GM18873 (cell line): ENCODE data around the gene BRINP3.
"Not testable (repeated sequence)": the region's sequence is repeated elsewhere in the genome, so short reads cannot be mapped to it uniquely, and the experiment has no call there.

ENCODE experiments used
- ATAC-seq: cut with Tn5 transposase; IDR thresholded peaks from one replicate; pipeline ENCODE4 v1.9.1; 2021; ENCODE audit warnings: mild to moderate bottlenecking, moderate library complexity, moderate number of reproducible peaks; ENCODE audit not compliant: unreplicated experiment, low FRiP score

BRINP3 gene

DNA sequence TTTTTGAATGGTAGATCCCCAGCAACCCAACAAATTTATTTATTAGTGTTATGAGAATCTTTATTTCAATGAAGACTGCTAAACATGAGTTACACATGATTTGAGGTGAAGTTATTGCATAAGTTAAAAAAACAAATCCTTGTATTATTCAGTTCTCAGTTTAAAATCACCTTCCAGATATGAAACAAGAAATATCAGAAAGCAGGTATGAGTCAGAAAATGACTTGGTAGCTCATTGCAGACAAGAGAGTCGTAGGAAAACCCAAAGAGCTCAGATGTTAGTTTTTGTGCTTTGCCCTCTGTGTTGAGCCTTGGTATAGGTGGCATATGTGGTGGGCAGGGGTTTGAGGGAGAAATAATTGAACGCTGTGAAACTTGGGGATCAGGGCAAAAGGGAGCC, 339.4 kb downstream of the BRINP3 start:
- ATAC-seq, result no peak

DNA sequence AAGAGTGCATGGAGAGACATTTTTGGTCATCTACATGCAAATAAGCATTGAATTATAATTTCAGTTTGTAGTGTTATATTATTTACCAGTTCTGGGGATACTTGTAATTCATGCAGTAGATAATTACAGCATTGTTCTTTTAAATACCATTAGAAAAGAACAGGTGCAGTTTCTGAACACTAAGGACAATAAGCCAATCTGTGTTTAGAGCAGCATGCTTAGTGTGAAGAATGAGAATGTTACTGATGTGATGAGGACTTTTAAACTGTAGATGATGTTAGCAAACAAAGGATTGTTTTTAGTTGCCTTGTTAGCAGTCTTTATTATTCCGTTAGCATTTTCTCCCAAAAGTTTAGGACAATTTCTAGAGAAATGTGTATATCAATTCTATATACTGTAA, 348.3 kb downstream of the BRINP3 start:
- no peak for ATAC-seq

DNA sequence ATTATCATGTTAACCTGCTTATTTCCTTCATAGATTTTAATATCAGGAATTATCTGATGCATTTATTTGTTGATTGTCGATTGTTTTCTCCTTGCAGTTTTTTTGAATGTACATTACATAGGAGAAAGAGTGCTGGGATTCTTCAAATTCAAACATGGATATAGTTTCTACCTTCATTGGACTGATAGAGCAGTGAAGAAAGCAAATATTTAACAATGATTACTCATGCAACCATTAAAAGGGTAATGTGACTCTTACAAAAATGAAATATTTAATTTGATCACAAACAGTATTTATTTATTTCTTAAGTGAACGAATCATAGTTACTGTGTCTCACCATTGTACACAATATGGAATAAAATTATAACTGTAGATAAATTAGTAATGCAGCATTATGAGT, 350.9 kb downstream of the BRINP3 start:
- ATAC-seq, result no peak

DNA sequence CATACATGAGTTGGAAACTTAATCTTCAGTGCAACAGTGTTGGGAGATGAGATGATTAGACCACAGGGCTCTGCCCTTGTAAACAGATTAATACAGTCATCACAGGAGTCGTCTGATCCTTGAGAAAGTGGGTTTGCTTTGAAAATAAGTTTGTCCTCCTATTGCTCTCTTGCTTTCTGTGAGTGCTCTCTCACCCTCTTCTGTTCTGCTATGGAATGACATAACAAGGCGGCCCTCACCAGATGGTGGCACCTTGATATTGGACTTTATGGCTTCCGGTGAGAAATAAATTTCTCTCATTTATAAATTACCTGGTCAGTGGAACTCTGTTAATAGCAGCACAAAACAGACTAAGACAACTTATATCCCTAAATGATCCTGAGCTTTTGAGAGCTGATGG, 353.6 kb downstream of the BRINP3 start:
- ATAC-seq, result no peak

DNA sequence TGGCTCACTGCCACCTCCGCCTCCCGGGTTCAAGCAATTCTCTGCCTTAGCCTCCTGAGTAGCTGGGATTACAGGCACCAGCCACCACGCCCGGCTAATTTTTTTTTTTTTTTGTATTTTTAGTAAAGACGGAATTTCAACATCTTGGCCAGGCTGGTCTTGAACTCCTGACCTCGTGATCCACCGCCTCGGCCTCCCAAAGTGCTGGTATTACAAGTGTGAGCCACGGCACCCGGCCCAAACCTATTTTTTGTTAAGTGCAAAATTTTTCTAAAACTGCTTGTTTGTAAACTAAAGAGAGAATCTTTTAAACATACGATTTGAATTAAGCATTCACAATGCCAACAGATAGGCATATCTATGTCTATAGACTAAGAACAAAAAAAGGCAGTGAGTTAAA, 357.1 kb downstream of the BRINP3 start:
- not testable (repeated sequence) for ATAC-seq

DNA sequence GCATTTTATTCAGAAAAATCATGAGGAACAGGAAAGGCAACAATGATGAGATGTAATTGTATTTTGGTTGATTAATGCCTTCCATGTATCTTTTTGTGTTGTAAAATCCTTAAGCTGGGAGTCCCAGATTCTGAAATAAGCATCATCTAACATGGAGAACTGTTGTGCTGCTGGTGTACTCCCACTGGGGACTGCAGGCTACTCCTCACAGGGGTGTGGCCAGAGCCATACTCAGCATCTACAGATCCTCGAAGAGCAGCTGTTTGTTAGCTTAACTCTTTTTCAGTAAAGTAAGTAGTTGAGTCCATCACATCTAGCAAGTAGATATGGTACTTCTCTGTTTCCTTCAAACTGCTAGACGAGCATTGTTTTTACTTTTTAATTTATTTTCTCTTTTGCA, 358.0 kb downstream of the BRINP3 start:
- ATAC-seq, result no peak

DNA sequence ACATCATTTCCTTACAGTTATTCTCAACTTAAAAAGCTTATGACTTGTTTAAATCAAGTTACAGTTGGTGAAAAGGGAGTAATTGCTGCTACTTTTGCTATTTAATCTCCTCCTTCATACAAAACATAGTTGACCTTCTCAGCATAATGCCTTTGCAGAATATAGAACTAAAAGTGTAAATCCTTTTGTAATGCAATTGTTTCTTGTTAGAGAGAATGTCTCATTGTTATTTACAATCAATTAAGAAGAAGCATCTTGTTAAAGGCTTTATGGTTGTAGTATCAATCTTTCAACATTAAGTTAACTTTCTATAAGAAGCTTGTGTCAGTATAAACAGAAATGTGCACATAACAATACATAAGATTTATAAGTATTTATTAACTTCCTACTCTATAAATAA, 360.7 kb downstream of the BRINP3 start:
- ATAC-seq, result no peak

DNA sequence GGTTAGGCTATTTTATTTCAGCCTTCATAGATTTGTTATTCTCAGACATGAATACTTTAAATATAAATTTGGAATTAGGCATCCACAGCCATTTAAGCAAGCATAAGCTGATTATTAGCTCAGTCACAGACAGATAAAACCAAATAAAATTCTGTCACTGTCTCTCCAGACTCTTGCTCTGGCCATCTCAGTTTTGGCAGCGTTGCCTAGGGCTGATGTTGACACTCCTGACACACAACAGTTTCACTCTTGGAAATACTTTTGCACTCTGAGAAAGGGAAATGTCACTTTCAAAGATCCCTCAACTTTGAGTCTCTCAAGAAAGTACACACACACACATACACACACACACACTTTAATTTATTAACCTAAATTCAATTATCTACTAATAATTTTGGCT, 372.7 kb downstream of the BRINP3 start:
- no peak for ATAC-seq

DNA sequence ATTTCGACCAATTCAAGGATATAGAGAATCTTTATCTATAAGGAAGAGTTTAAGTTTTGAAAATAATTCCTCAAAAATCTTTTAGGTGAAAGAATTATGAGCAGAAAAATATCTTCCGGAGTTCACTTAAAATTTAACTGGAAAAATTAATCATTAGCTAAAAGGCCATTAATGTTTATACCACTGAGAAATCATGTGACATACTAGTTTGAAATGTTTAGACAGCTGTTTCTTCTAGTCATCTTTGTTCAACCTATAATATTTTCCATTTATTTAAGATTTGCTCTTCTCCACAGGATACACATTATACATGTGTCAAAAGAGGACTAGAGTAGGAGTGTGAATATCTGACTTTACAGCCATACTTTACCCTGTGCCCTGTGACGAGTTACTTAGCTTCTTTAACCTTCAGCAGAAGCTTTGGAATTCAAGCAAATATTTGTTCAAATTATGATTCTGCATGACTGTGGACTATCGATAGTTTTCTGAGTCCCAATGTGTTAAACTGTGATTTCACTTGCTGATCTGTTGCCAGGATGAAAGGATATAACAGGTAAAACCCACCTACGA, 374.8 kb downstream of the BRINP3 start:
- no peak for ATAC-seq

DNA sequence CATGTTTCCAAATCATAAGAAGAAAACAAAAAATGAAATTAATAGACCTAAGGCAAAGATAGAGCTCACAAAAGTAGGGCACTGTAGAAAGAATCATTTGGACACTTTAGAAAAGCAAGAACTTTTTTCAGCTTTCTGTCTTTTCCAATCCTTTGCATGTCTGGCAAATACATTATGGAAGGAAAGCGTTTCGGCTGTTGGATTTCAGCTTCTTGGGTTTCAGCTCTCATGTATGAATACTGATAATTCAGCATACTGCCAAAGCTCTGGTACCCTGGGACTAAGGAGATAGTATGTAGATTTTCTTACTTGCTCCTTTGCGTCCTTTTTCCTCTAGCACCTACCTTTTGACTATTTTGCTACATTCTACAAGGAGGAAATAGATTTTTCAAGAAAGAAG, 375.9 kb downstream of the BRINP3 start:
- ATAC-seq, result no peak

DNA sequence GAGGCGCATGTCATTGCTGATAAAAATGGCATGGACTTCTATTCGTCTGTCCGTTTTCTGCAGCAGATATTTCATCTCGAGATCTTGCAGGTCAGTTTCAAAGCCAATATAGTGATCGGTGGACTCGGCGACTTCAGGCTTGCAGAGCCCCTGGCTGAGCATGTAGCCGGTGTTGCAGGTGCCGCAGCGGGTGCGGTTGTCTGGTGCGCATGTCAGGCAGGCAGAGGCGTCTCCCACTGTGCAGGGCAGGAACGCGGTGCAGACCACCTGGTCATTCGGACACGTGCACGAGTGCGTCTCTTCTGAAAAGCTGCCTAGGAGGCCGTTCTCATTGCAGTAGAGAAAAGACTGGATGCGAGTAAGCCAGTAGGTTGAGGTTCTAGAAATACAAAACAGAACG, 378.9 kb downstream of the BRINP3 start:
- no peak for ATAC-seq

DNA sequence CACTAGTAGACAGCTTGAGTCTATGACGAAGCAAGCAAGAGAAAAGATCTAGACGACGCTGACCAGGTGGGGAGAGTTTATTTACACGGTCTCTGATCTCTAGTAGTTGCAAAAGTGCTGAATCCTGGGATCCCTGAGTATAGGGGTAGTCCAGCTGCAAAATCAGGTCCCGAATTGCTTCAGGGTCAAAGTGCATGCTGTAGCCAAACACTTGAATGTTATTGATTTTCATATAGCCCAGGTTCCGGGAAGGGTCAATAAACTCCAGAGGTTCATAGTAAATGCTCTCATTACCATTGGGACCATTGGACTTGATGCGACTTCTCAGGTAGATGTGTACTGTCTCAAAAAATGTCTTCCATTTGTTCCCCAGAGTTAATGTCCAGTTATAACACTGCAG, 379.6 kb downstream of the BRINP3 start:
- ATAC-seq, result no peak

DNA sequence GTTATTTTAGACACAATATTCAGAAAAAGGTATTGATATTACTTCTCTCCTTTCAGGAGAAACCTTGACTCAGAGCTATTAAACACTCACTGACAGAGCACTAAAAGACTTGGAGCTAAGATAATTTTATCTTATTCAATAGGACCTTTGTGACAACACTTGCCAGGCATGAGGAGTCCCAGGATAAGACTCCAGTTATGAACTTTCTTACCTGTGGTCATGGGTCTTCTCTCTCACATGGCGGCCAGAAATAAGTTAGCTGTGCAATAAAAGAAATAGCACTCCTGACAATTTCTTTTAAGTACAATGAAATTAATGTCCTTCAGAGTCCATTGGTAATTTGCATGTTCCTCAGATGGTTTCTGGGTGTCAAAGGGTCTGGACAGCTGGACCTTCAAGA, 382.1 kb downstream of the BRINP3 start:
- ATAC-seq, result no peak

DNA sequence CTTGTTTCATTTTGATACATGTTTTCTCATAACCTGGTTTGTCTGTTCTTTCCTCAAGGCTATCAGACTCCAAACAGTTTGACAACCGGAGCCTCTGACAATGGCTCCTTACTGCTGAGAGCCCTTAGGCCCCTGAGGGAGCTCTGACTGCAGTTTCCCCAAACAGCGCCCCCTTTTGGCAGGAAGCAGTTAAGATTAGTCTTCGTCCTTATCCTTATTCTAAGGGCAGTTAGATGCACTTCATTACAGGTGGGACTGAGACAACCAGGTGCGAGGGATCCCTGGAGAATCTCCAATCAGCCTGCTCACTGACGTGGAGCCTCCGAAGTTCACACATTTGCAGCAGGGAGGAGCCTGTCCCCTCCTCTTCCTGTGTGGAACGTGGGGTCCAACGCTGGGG, 393.1 kb downstream of the BRINP3 start:
- no peak for ATAC-seq

DNA sequence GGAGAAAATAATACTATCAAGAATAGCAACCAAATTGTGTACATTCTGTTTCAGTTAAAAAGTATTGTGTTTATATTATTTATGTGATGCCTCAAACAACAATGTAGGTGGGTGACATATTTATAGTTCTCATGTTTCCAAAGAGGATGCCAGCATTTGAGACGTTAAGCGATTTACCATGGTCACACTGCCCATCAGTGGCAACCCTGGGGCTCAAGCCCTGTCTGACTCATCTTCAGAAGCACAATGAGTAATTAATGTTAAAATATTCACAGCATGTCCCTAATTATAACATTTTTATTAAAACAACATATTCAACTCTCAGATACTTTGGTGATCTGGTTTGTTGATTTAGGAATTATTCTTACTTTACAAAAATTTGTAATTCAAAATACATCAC, 409.4 kb downstream of the BRINP3 start:
- no peak for ATAC-seq

DNA sequence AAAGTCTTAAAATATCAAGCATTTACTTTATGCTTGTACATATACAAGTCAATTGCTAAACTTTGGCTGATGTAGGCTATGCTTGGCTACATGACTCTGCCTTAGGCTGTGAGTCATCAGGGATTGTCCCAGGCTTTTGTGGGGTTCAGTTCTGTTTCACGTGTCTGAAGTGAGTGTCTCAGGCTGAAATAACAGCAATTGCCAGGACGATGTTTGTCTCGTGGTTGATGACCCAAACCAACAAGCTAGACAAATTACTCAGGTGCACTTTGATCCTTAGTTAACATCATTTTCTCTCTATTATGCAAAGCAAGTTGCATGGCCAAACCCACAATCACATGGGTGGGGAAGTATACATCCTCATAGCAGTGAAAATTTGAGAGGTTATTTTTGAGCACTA, 410.1 kb downstream of the BRINP3 start:
- no peak for ATAC-seq

DNA sequence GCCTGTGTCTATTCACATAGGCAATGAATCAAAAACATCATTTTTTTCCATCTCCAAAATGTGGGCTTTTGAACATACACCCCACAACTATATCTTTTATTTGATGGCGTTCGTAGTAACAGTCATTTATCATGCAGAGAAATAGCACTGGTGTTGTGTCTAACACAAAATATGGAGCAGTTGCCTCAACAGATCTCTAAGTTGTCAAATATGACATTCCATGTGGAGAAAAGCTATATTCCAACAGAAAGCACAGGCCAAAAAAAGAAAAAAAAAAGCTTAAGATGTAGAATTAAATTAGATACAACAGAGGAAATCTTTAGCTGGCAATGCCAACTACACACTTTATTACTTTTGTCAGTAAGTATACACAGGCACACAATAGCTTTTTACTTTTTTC, 411.7 kb downstream of the BRINP3 start:
- no peak for ATAC-seq

DNA sequence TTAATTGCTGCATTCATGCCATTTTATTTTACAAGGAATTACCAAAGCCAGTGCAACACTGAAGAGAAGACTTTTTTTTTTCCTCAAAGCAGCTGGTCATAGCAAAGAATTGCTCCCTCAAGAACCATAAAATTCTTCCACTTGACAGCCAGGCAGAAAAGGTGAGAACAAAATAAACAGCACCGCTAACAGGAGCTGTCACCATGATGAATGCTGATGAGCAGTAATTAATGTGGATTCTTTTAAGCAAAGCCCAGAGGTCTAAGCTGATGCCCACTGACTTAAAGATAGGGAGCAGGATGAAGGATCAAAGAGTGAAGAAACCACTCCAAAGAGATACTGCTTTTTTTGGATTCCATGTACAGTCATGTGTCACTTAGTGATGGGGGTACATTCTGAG, 428.4 kb downstream of the BRINP3 start:
- no peak for ATAC-seq
